Measurements from ENCODE around the gene PCNA. TPM values are rescaled to one million over a fixed set of nuclear protein-coding genes. Genes with fewer than 3 reads are reported as not detected.

PCNA gene
- total and polyA plus RNA-seq, 7 experiments from 2014 or later = 21.6 to 392 (median 40.9) TPM

DNA sequence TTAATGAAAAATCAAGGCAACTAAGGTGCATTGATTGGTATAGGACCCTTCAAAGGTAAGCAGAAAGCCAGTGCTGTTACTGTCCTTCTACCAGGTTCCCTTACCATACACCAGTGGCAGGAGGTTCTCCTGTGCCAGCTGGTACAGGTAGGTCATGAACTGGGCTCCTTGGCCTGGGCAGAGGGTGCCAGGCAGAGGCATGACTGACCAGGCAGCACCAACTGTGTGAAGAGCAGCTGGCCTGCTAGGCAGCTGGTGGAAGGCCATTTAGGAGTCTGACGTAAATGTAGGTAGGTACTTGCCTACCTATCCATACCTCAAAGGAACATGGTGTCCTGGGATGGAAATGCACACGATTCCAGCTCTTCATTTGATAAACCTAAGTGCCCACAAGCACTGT lies 23.3 kb downstream of the PCNA start:
- Histone ChIP-seq H3K27ac (ENCODE audit: low read depth, low read length) (no peak overlapping the region), H3K9me3 (ENCODE audit: control insufficient read depth in 2 of 3, low read length in 3 of 3) (no peaks in the 10 kb centered on the region), H3K36me3 (ENCODE audit: control insufficient read depth in 2 of 3, insufficient read depth in 3 of 3, low read length in 3 of 3) (peaks cover 8 to 44% (median 10%) of the 10 kb centered on the region in 3 experiments), H3K4me3 (ENCODE audit: low read length) (no peak overlapping the region), H3K27me3 (ENCODE audit: control insufficient read depth in 2 of 2, insufficient read depth in 2 of 2, low read length in 2 of 2) (no peaks in the 10 kb centered on the region), H3K4me1 (ENCODE audit: control insufficient read depth in 2 of 2, insufficient read depth in 2 of 2, low read length in 2 of 2) (peaks cover 3 to 9% of the 10 kb centered on the region in 2 donors)
- DNase-seq = no peak
- H3K4me1 Mint-ChIP-seq = peaks cover 0 to 13% (median 7%) of the 10 kb centered on the region in 7 donors
- peaks cover 7 to 30% (median 19%) of the 10 kb centered on the region in 5 donors for H3K36me3 Mint-ChIP-seq
- H3K4me3 Mint-ChIP-seq = no peak overlapping the region
- no peaks in the 10 kb centered on the region for H3K27me3 Mint-ChIP-seq
- intact Hi-C loops (cut with micrococcal nuclease) = no loop called here
- H3K9me3 Mint-ChIP-seq = no peaks in the 10 kb centered on the region
- peak overlapping the region in 2 of 9 donors; percentile 57 to 65 for H3K27ac Mint-ChIP-seq
- no peak for ATAC-seq
- CTCF ChIA-PET = interaction anchor here (0.6 to 1.1 kb wide), 3 partner anchors 15 to 227 kb away, joined by 3 to 6 read pairs (median 5); no protein-coding TSS in a partner anchor
- POLR2A ChIA-PET = no interaction called here

- Histone ChIP-seq H3K27me3 (ENCODE audit: control insufficient read depth in 2 of 2, insufficient read depth in 2 of 2, low read length in 2 of 2) (no peaks in the 10 kb centered on the region), H3K9me3 (ENCODE audit: control insufficient read depth in 2 of 3, low read length in 3 of 3) (no peaks in the 10 kb centered on the region), H3K4me1 (ENCODE audit: control insufficient read depth in 2 of 2, insufficient read depth in 2 of 2, low read length in 2 of 2) (peaks cover 3 to 5% of the 10 kb centered on the region in 2 donors), H3K27ac (ENCODE audit: low read depth, low read length) (no peak overlapping the region), H3K36me3 (ENCODE audit: control insufficient read depth in 2 of 3, insufficient read depth in 3 of 3, low read length in 3 of 3) (peaks cover 5 to 38% (median 8%) of the 10 kb centered on the region in 3 experiments), H3K4me3 (ENCODE audit: low read length) (no peak overlapping the region)
- CTCF ChIA-PET = interaction anchor here (0.9 to 1.1 kb wide), 2 partner anchors 14 to 145 kb away, joined by 3 to 5 read pairs; no protein-coding TSS in a partner anchor
- peak overlapping the region in 2 of 9 donors; percentile 57 to 62 for H3K27ac Mint-ChIP-seq
- intact Hi-C loops (cut with micrococcal nuclease) = no loop called here
- no peak overlapping the region for H3K4me3 Mint-ChIP-seq
- no peaks in the 10 kb centered on the region for H3K27me3 Mint-ChIP-seq
- DNase-seq = no peak
- peaks cover 7 to 30% (median 19%) of the 10 kb centered on the region in 5 donors for H3K36me3 Mint-ChIP-seq
- ATAC-seq = no peak
- peaks cover 0 to 9% (median 5%) of the 10 kb centered on the region in 7 donors for H3K4me1 Mint-ChIP-seq
- POLR2A ChIA-PET = no interaction called here
- no peaks in the 10 kb centered on the region for H3K9me3 Mint-ChIP-seq
These were observed 23.8 kb downstream of the PCNA start for GRCh38 chr20:5095931-5096330.

DNA sequence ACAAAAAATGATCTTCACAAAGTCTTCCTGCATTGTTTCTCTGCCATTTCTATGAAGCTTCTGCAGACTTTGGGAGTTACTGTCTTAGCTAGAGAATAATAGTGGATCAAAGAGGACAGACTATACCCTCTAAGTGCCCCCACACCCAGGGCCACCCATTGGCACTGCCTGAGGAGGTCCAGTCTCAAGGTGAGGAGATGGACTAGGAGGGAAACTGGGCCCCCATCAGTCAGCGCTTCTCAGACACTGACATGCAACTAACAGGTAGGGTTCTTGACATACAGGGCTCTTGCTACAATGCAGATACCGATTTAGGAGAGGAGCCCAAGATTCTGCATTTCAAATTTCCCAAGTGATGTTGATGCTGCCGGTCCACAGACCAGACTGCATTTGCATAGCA lies 24.3 kb downstream of the PCNA start:
- POLR2A ChIA-PET = no interaction called here
- intact Hi-C loops (cut with micrococcal nuclease) = no loop called here
- Histone ChIP-seq H3K4me1 (ENCODE audit: control insufficient read depth in 2 of 2, insufficient read depth in 2 of 2, low read length in 2 of 2) (peaks cover 0 to 1% of the 10 kb centered on the region in 2 donors), H3K4me3 (ENCODE audit: low read length) (no peak overlapping the region), H3K9me3 (ENCODE audit: control insufficient read depth in 2 of 3, low read length in 3 of 3) (no peaks in the 10 kb centered on the region), H3K27me3 (ENCODE audit: control insufficient read depth in 2 of 2, insufficient read depth in 2 of 2, low read length in 2 of 2) (no peaks in the 10 kb centered on the region), H3K36me3 (ENCODE audit: control insufficient read depth in 2 of 3, insufficient read depth in 3 of 3, low read length in 3 of 3) (peaks cover 4 to 38% (median 8%) of the 10 kb centered on the region in 3 experiments), H3K27ac (ENCODE audit: low read depth, low read length) (no peak overlapping the region)
- ATAC-seq = no peak
- H3K27ac Mint-ChIP-seq = peak overlapping the region in 6 of 9 donors; percentile 6 to 49 (median 30)
- DNase-seq = no peak
- H3K4me3 Mint-ChIP-seq = no peak overlapping the region
- peaks cover 1 to 8% (median 4%) of the 10 kb centered on the region in 7 donors for H3K4me1 Mint-ChIP-seq
- no peaks in the 10 kb centered on the region for H3K9me3 Mint-ChIP-seq
- CTCF ChIA-PET = interaction anchor here (1.1 kb wide), 1 partner anchor 14 kb away, joined by 5 read pairs; no protein-coding TSS in a partner anchor
- H3K27me3 Mint-ChIP-seq = no peaks in the 10 kb centered on the region
- peaks cover 4 to 27% (median 16%) of the 10 kb centered on the region in 5 donors for H3K36me3 Mint-ChIP-seq

- H3K27ac Mint-ChIP-seq = peak overlapping the region in 5 of 9 donors; percentile 13 to 76 (median 18)
- no peaks in the 10 kb centered on the region for H3K27me3 Mint-ChIP-seq
- POLR2A ChIA-PET = no interaction called here
- Histone ChIP-seq H3K9me3 (ENCODE audit: control insufficient read depth in 2 of 3, low read length in 3 of 3) (no peaks in the 10 kb centered on the region), H3K36me3 (ENCODE audit: control insufficient read depth in 2 of 3, insufficient read depth in 3 of 3, low read length in 3 of 3) (peaks cover 0 to 25% (median 0%) of the 10 kb centered on the region in 3 experiments), H3K4me1 (ENCODE audit: control insufficient read depth in 2 of 2, insufficient read depth in 2 of 2, low read length in 2 of 2) (peaks cover 8 to 9% of the 10 kb centered on the region in 2 donors), H3K27ac (ENCODE audit: low read depth, low read length) (no peak overlapping the region), H3K4me3 (ENCODE audit: low read length) (no peak overlapping the region), H3K27me3 (ENCODE audit: control insufficient read depth in 2 of 2, insufficient read depth in 2 of 2, low read length in 2 of 2) (no peaks in the 10 kb centered on the region)
- H3K4me1 Mint-ChIP-seq = peaks cover 10 to 18% (median 15%) of the 10 kb centered on the region in 7 donors
- H3K9me3 Mint-ChIP-seq = no peaks in the 10 kb centered on the region
- intact Hi-C loops (cut with micrococcal nuclease) = loop anchor here in 1 of 2 donors (1.0 kb wide), 1 partner anchor 13 kb away; no protein-coding TSS in a partner anchor
- no peak overlapping the region for H3K4me3 Mint-ChIP-seq
- no peak for ATAC-seq
- no peak for DNase-seq
- CTCF ChIA-PET = interaction anchor here (1.1 kb wide), 1 partner anchor 9 kb away, joined by 3 read pairs; no protein-coding TSS in a partner anchor
- H3K36me3 Mint-ChIP-seq = peaks cover 0 to 12% (median 4%) of the 10 kb centered on the region in 5 donors
These were observed 26.9 kb downstream of the PCNA start for GRCh38 chr20:5092765-5093339.

- Histone ChIP-seq H3K27ac (ENCODE audit: low read depth, low read length) (no peak overlapping the region), H3K9me3 (ENCODE audit: control insufficient read depth in 2 of 3, low read length in 3 of 3) (no peaks in the 10 kb centered on the region), H3K4me3 (ENCODE audit: low read length) (no peak overlapping the region), H3K4me1 (ENCODE audit: control insufficient read depth in 2 of 2, insufficient read depth in 2 of 2, low read length in 2 of 2) (peaks cover 8 to 9% of the 10 kb centered on the region in 2 donors), H3K36me3 (ENCODE audit: control insufficient read depth in 2 of 3, insufficient read depth in 3 of 3, low read length in 3 of 3) (peaks cover 0 to 20% (median 0%) of the 10 kb centered on the region in 3 experiments), H3K27me3 (ENCODE audit: control insufficient read depth in 2 of 2, insufficient read depth in 2 of 2, low read length in 2 of 2) (no peaks in the 10 kb centered on the region)
- peaks cover 10 to 18% (median 15%) of the 10 kb centered on the region in 7 donors for H3K4me1 Mint-ChIP-seq
- H3K36me3 Mint-ChIP-seq = peaks cover 0 to 9% (median 4%) of the 10 kb centered on the region in 5 donors
- H3K9me3 Mint-ChIP-seq = no peaks in the 10 kb centered on the region
- H3K27me3 Mint-ChIP-seq = no peaks in the 10 kb centered on the region
- ChIA-PET CTCF (interaction anchor here (0.6 to 1.7 kb wide), 3 partner anchors 9 to 28 kb away, joined by 3 to 10 read pairs (median 4); no protein-coding TSS in a partner anchor), POLR2A (interaction anchor here (1.1 to 1.2 kb wide), 2 partner anchors 13 to 84 kb away, joined by 3 read pairs; no protein-coding TSS in a partner anchor)
- DNase-seq = no peak
- no peak for ATAC-seq
- peak overlapping the region in 7 of 9 donors; percentile 2 to 78 (median 19) for H3K27ac Mint-ChIP-seq
- H3K4me3 Mint-ChIP-seq = no peak overlapping the region
- intact Hi-C loops (cut with micrococcal nuclease) = loop anchor here in 1 of 2 donors (1.0 kb wide), 1 partner anchor 12 kb away; no protein-coding TSS in a partner anchor
These were observed 27.9 kb downstream of the PCNA start for GRCh38 chr20:5091902-5092301.

DNA sequence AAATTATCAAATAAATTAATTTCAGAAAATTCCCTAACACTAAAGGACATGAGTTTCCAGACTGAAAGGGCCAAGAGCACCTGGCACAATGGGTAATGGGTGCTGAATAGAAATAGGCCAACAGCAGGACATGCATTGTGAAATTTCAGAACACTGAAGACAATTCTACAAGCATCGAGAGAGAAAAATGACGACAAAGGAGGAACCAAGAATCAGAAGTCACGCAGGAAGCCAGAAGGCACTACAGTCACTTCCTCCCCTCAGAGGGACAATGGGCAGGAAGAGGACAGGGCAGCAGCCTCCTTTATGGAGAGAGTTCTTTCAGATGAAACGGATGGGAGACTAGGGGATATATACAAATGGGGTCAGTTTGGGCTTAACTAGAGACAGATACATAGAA lies 29.6 kb downstream of the PCNA start:
- Mint-ChIP-seq H3K9me3 (no peaks in the 10 kb centered on the region), H3K36me3 (peaks cover 0 to 7% (median 4%) of the 10 kb centered on the region in 5 donors), H3K4me3 (peak overlapping the region in 7 of 10 donors; percentile 1 to 44 (median 26)), H3K27ac (peak overlapping the region; percentile 49 to 90 (median 84)), H3K4me1 (peaks cover 12 to 24% (median 15%) of the 10 kb centered on the region in 7 donors), H3K27me3 (no peaks in the 10 kb centered on the region)
- ChIA-PET POLR2A (no interaction called here), CTCF (no interaction called here)
- Histone ChIP-seq H3K27me3 (ENCODE audit: control insufficient read depth in 2 of 2, insufficient read depth in 2 of 2, low read length in 2 of 2) (no peaks in the 10 kb centered on the region), H3K9me3 (ENCODE audit: control insufficient read depth in 2 of 3, low read length in 3 of 3) (no peaks in the 10 kb centered on the region), H3K4me3 (ENCODE audit: low read length) (no peak overlapping the region), H3K4me1 (ENCODE audit: control insufficient read depth in 2 of 2, insufficient read depth in 2 of 2, low read length in 2 of 2) (peaks cover 8 to 9% of the 10 kb centered on the region in 2 donors), H3K27ac (ENCODE audit: low read depth, low read length) (peak overlapping the region; percentile 39), H3K36me3 (ENCODE audit: control insufficient read depth in 2 of 3, insufficient read depth in 3 of 3, low read length in 3 of 3) (peaks cover 0 to 7% (median 0%) of the 10 kb centered on the region in 3 experiments)
- intact Hi-C loops (cut with micrococcal nuclease) = no loop called here
- ATAC-seq = peak; percentile 86
- peak in 2 of 9 donors; percentile 12 to 13 for DNase-seq

Measured in naive thymus-derived CD4-positive, alpha-beta T cell (primary cell).